Spleen (tissue), 7 donors: ENCODE results near the gene BTBD17.

Experiments
- POLR2A ChIP-seq, 3 donors: fragments of 450-650 bp; IDR thresholded peaks; one replicate each; pipeline ENCODE4 v1.5.1; 2017; ENCODE audit warnings: antibody characterized with exemption in 3 of 3, mild to moderate bottlenecking in 1 of 3
- TF ChIP-seq, protein P1 (sequence below), 11 experiments: fragments of 200-600 bp in 7 of 11; fragments of 450-650 bp in 4 of 11; sonication (generic) in 4 of 11; IDR thresholded peaks in 8 of 11; conservative IDR thresholded peaks in 3 of 11; 1 replicate in 7 of 11; 2 replicates in 4 of 11; pipeline versions ENCODE4 v1.4.0 to v1.8.0; 2016 to 2021; ENCODE audit warnings: antibody characterized with exemption in 11 of 11, inconsistent platforms in 4 of 11, mild to moderate bottlenecking in 1 of 11
- donor health status: DM: no; HTN: no; CAD: no; lungs with moderate emphysema.
- donor health status: DM: no; HTN: no; CAD: no.
- donor health status: DM: no; HTN: no; CAD: no.

- TF ChIP-seq, protein P1, sequence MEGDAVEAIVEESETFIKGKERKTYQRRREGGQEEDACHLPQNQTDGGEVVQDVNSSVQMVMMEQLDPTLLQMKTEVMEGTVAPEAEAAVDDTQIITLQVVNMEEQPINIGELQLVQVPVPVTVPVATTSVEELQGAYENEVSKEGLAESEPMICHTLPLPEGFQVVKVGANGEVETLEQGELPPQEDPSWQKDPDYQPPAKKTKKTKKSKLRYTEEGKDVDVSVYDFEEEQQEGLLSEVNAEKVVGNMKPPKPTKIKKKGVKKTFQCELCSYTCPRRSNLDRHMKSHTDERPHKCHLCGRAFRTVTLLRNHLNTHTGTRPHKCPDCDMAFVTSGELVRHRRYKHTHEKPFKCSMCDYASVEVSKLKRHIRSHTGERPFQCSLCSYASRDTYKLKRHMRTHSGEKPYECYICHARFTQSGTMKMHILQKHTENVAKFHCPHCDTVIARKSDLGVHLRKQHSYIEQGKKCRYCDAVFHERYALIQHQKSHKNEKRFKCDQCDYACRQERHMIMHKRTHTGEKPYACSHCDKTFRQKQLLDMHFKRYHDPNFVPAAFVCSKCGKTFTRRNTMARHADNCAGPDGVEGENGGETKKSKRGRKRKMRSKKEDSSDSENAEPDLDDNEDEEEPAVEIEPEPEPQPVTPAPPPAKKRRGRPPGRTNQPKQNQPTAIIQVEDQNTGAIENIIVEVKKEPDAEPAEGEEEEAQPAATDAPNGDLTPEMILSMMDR (IDR thresholded peaks at IDR 0.05 in 8 of 11, conservative IDR thresholded peaks at IDR 0.05 in 3 of 11) = no peak
- TF ChIP-seq POLR2A (IDR thresholded peaks at IDR 0.05) = no peak
Observed at GRCh38 chr17:74394977-74395376, 33.3 kb upstream of the BTBD17 start.
